Immature natural killer cell (primary cell): Measurements from ENCODE around the gene ADAM21. TPM values are rescaled to one million over a fixed set of nuclear protein-coding genes. Genes with fewer than 3 reads are reported as not detected.
"Not testable (repeated sequence)": the region's sequence is repeated elsewhere in the genome, so short reads cannot be mapped to it uniquely, and the experiment has no call there.

Experiments
- DNase-seq, 3 donors: peaks; one replicate each; pipeline ENCODE4 v3.0.0; 2022; ENCODE audit warnings: mixed read lengths in 1 of 3
- H3K27ac Mint-ChIP-seq, 6 donors: one replicate each; pipeline ENCODE4 v1.8.0; 2020; ENCODE audit warnings: mixed read lengths in 6 of 6, mild to moderate bottlenecking in 5 of 6, inconsistent platforms in 4 of 6, moderate library complexity in 3 of 6
- H3K27me3 Mint-ChIP-seq, 3 donors: one replicate each; pipeline ENCODE4 v1.8.0; 2020 to 2021; ENCODE audit warnings: low read depth in 3 of 3, mild to moderate bottlenecking in 3 of 3, mixed read lengths in 3 of 3, moderate library complexity in 3 of 3, inconsistent platforms in 1 of 3
- H3K36me3 Mint-ChIP-seq, 3 donors: one replicate each; pipeline ENCODE4 v1.8.0; 2020; ENCODE audit warnings: mixed read lengths in 3 of 3, inconsistent platforms in 2 of 3, mild to moderate bottlenecking in 2 of 3
- H3K4me1 Mint-ChIP-seq, 2 donors: one replicate each; pipeline ENCODE4 v1.8.0; 2020; ENCODE audit warnings: inconsistent platforms in 2 of 2, mild to moderate bottlenecking in 2 of 2, mixed read lengths in 2 of 2, moderate library complexity in 1 of 2
- H3K4me3 Mint-ChIP-seq, 5 donors: one replicate each; pipeline ENCODE4 v1.8.0; 2020; ENCODE audit warnings: mild to moderate bottlenecking in 5 of 5, mixed read lengths in 5 of 5, inconsistent platforms in 3 of 5, moderate library complexity in 3 of 5
- H3K9me3 Mint-ChIP-seq, 6 donors: one replicate each; pipeline ENCODE4 v1.8.0; 2020; ENCODE audit warnings: mild to moderate bottlenecking in 6 of 6, mixed read lengths in 6 of 6, inconsistent platforms in 4 of 6, moderate library complexity in 3 of 6
- polyA plus RNA-seq, 3 donors: library from polyadenylated mRNA; unstranded; fragments of 300-500 nt; fragmentation: Illumina TruSeq; gene quantifications; one replicate each; pipeline ENCODE4 v1.2.3, GENCODE V29; 2021

ADAM21 gene
- polyA plus RNA-seq = under 1 TPM in 2 of 3 donors, not detected in 1; 0.07 to 0.30 TPM

DNA sequence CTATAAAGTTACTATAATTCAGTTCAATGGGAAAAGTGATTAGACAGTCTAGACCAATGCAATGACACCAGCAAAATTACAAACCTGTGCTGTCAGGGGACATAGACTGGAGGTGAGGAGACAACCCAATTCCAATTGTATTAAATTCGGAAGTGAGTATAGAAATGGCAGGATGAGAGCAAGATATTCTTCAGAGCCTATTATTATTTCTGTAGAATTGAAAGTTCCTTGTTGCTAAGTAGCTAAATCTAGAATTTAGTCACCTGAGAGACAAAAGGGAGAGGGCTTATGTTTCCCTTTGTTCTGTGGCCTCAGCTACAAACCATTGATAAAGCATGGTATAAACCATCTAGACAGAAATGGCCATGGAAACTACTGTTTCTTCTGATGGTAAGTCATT lies at the start of gene ADAM21:
Gene ADAM21 (plus strand): TSS at position 301 of the 400 bp plus-strand sequence. CDS start 5,326 bp downstream, outside the sequence.
- Mint-ChIP-seq H3K4me1 (no peaks in the 10 kb centered on the region), H3K27me3 (peaks cover 0 to 9% (median 0%) of the 10 kb centered on the region in 3 donors), H3K9me3 (no peaks in the 10 kb centered on the region), H3K4me3 (no peak within 1 kb of the TSS), H3K36me3 (peaks cover 0 to 4% (median 0%) of the 10 kb centered on the region in 3 donors), H3K27ac (no peak within 1 kb of the TSS)
- no peak for DNase-seq

DNA sequence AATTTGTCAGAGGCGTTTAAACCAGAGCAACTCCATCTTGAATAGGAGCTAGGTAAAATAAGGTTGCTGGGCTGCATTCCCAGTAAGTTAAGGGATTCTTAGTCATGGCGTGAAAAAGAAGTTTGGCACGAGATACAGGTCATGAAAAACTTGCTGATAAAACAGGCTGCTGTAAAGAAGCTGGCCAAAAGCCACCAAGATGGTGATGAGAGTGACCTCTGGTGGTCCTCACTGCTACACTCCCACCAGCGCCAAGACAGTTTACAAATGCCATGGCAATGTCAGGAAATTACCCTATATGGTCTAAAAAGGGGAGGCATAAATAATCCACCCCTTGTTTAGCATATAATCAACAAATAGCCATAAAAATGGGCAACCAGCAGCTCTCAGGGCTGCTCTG lies 48.6 kb upstream of the ADAM21 start:
- H3K9me3 Mint-ChIP-seq, H3K27me3 Mint-ChIP-seq, H3K27ac Mint-ChIP-seq, H3K4me3 Mint-ChIP-seq, DNase-seq, H3K36me3 Mint-ChIP-seq: not testable (repeated sequence)
- H3K4me1 Mint-ChIP-seq = peaks cover 5 to 25% of the 10 kb centered on the region in 2 donors

DNA sequence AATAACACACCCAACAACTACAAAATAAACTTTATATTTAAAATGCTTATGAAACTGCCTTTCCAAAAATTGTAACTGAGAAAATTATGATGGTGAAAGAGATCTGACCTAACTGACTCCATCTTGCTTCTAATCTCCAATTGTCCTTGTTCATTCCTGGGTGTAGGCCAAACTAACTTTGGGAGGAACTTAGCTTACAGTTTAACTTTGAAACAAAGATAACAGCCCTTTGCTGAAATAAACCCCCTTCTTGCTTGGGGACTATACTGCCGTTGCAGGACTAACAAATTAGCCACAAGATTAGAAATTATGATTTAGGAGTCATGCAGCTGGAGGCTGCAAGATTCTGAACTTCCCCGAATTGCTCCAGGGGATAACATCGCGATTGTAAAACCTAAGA lies 45.8 kb upstream of the ADAM21 start:
- H3K27me3 Mint-ChIP-seq, DNase-seq, H3K9me3 Mint-ChIP-seq, H3K27ac Mint-ChIP-seq, H3K4me3 Mint-ChIP-seq: not testable (repeated sequence)
- peaks cover 4 to 10% (median 4%) of the 10 kb centered on the region in 3 donors for H3K36me3 Mint-ChIP-seq
- H3K4me1 Mint-ChIP-seq = peaks cover 4 to 41% of the 10 kb centered on the region in 2 donors

DNA sequence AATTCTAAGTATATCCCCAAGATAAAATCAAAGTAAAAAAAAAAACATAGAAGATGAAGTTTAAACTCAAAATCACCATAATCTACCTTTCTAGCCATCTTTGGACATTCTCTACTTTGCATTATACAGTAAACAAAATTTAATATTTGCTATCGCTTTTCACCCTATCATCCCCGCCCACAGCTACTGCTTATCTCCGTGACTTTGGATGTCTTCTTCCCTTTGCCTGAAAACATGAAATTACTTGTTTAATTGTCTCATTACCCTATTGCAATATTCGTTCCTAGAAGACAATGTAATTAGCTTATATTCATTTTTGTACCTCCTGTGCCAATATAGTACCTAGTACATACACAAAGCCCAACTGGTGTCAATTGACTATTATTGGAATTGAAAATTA lies 44.4 kb upstream of the ADAM21 start:
- H3K4me1 Mint-ChIP-seq = peaks cover 8 to 51% of the 10 kb centered on the region in 2 donors
- no peak overlapping the region for H3K4me3 Mint-ChIP-seq
- H3K27me3 Mint-ChIP-seq = peaks cover 0 to 2% (median 0%) of the 10 kb centered on the region in 3 donors
- no peak overlapping the region for H3K27ac Mint-ChIP-seq
- peaks cover 4 to 10% (median 4%) of the 10 kb centered on the region in 3 donors for H3K36me3 Mint-ChIP-seq
- no peak for DNase-seq
- no peaks in the 10 kb centered on the region for H3K9me3 Mint-ChIP-seq

DNA sequence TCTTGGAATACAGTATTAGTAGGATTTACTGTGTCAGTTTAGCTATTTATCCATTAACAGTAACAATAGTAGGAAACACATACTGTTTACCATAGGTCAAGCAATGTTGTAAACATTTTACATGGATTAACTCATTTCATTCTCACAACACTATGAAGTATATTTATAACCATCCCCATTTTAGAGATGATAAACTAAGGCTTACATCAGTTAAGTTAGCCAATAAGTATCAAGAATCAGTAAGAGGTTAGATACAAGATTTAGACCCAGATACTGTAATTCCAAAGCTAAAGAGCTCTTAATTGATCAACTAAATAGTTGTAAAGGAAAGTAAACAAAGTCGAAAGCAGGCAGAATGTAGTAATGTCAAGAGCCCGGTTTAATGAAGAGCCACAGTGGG lies 36.2 kb upstream of the ADAM21 start:
- Mint-ChIP-seq H3K27ac (peak overlapping the region; percentile 58 to 89 (median 72)), H3K36me3 (no peaks in the 10 kb centered on the region), H3K4me1 (peaks cover 27 to 57% of the 10 kb centered on the region in 2 donors), H3K27me3 (peaks cover 2 to 6% (median 5%) of the 10 kb centered on the region in 3 donors), H3K9me3 (no peaks in the 10 kb centered on the region), H3K4me3 (peak overlapping the region; percentile 84 to 100 (median 96))
- no peak for DNase-seq

DNA sequence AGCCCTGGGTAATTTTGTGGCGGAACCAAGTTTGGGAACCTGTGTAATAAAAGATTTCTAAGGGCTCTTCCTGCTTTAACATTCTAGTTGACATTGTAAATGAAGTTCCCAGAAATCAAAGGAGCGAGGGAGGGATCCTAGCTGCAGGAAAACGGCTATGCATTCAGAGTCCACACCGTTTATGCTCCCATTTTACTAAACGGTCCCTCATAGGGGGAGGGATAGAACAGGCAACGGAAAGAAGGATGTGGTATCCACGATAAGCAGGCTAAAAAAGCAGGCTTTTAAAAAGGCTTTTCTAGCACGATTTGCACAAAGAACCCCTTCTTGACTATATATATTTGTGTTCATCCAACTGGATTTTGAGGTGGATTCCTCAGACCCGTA lies 35.6 kb upstream of the ADAM21 start:
- Mint-ChIP-seq H3K36me3 (no peaks in the 10 kb centered on the region), H3K27ac (peak overlapping the region; percentile 80 to 92 (median 89)), H3K4me3 (peak overlapping the region; percentile 95 to 100 (median 97)), H3K27me3 (peaks cover 2 to 8% (median 5%) of the 10 kb centered on the region in 3 donors), H3K4me1 (peaks cover 27 to 52% of the 10 kb centered on the region in 2 donors), H3K9me3 (no peaks in the 10 kb centered on the region)
- DNase-seq = no peak

DNA sequence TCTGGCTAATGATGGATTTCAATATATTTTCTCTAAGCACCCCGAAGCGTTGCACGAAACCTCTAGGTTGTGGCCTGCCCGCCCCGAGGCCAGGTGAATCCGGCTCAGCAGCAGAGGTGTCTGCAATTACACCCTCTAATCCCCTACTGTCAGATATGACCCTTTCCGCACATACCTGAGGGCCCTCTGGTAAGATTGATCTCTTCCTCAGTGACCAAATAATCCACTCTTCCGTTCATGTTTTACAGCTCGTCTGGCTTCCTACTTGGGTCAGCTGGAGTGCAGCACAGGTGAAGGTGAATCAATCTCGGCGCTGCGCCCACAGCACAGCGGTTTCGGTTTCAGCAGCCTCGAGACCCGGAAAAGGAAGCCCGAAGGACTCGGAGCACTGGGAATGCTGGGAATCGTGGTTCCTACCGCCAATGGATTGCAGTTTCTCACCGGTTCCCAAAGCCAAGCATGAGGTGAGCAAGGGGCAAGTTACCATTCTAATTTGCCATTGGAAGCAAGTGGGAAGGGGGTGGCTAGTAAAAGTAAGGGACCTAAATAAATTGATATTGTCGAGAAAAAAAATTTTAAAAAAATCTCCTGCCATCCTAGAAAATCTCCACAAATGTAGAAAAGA lies 35.1 kb upstream of the ADAM21 start, which contains the start of gene SYNJ2BP:
Gene SYNJ2BP (minus strand): TSS at position 366 of the 625 bp plus-strand sequence. CDS start 127 bp downstream, at position 239.
- Mint-ChIP-seq H3K4me3 (peak within 1 kb of the TSS; percentile 95 to 100 (median 97)), H3K9me3 (no peaks in the 10 kb centered on the region), H3K4me1 (peaks cover 23 to 47% of the 10 kb centered on the region in 2 donors), H3K27me3 (peaks cover 2 to 8% (median 5%) of the 10 kb centered on the region in 3 donors), H3K27ac (peak within 1 kb of the TSS; percentile 84 to 92 (median 89)), H3K36me3 (no peaks in the 10 kb centered on the region)
- peak; percentile 19 to 42 (median 38) for DNase-seq

DNA sequence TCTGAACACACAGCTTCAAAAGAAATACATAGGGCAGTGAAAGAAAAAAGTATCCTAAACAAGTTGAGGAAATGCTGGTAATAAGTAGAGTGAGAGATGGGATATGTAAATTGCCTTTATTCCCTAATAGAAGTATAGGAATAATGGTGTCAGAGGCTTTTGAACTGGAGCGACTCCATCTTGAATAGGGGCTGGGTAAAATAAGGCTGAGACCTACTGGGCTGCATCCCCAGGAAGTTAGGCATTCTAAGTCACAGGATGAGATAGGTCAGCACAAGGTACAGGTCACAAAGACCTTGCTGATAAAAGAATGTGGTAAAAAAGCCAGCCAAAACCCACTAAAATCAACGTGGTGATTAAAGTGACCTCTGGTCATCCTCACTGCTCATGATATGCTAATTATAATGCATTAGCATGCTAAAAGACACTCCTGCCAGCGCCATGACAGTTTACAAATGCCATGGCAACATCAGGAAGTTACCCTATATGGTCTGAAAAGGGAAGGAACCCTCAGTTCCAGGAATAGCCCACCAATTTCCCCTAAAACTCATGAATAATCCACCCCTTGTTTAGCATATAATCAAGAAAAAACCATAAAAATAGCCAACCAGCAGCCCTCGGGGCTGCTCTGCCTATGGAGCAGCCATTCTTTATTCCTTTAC lies 32.6 kb upstream of the ADAM21 start:
- H3K9me3 Mint-ChIP-seq, H3K36me3 Mint-ChIP-seq, H3K27ac Mint-ChIP-seq, H3K4me3 Mint-ChIP-seq, H3K27me3 Mint-ChIP-seq, DNase-seq: not testable (repeated sequence)
- peaks cover 21 to 30% of the 10 kb centered on the region in 2 donors for H3K4me1 Mint-ChIP-seq

DNA sequence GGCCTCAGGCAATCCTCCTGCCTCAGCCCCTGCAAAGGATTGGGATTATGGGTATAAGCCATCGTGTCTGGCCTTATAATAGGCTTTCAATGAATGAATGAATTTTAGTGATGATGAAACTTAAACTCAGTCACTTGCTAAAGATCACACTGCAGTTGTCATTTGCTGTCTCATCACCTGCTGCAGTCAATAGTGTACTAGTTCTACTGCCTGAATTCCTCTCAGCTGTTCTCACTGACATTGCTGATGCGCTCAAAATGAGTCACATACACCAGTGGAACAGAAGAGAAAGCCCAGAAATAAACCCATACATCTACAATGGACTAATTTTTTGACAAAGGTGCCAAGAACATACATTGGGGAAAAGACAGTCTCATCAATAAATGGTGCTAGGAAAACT lies 29.4 kb upstream of the ADAM21 start:
- Mint-ChIP-seq H3K36me3 (no peaks in the 10 kb centered on the region), H3K4me3 (no peak overlapping the region)

DNA sequence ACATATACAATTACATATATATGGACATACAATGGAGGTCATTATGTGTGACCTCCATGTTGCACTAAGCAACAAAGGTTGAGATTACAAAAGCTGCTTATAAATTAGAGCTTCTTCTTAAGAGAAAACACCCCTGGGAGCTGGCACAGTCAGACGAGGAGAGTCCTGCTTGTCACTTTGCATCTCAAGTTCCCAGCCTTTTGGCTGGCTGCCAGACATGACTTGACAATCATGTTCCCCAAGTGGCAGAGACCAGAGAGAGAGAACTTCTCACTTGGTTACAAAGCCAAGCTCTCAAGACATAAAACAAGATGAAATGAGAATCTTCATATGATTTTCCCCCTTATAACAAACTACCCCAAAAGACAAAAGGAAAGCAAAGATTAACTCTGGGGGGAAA lies 26.6 kb upstream of the ADAM21 start:
- DNase-seq = no peak

More for the DNA sequence above, 29.4 kb upstream of the ADAM21 start:
- Mint-ChIP-seq H3K27me3 (peaks cover 2 to 9% (median 8%) of the 10 kb centered on the region in 3 donors), H3K27ac (no peak overlapping the region), H3K4me1 (peaks cover under 1% of the 10 kb centered on the region in 2 donors), H3K9me3 (no peaks in the 10 kb centered on the region)
- no peak for DNase-seq

DNA sequence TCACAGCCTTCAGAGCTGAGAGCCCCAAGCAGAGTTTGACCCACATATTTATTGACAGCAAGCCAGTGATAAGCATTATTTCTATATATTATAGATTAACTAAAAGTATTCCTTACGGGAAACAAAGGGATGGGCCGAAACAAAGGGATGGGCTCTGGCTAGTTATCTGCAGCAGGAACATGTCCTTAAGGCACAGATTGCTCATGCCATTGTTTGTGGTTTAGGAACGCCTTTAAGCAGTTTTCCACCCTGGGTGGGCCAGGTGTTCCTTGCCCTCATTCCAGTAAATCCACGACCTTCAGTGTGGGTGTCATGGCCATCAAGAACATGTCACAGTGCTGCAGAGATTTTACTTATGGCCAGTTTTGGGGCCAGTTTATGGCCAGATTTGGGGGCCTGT lies 25.4 kb upstream of the ADAM21 start:
- DNase-seq, H3K4me3 Mint-ChIP-seq, H3K4me1 Mint-ChIP-seq, H3K27ac Mint-ChIP-seq, H3K36me3 Mint-ChIP-seq: not testable (repeated sequence)
- Mint-ChIP-seq H3K27me3 (peaks cover 0 to 13% (median 0%) of the 10 kb centered on the region in 3 donors), H3K9me3 (peaks cover 5 to 17% (median 9%) of the 10 kb centered on the region in 6 donors)

More for the DNA sequence above, 26.6 kb upstream of the ADAM21 start:
- Mint-ChIP-seq H3K4me1 (no peaks in the 10 kb centered on the region), H3K9me3 (peaks cover 0 to 7% (median 3%) of the 10 kb centered on the region in 6 donors), H3K27ac (no peak overlapping the region), H3K36me3 (peaks cover 0 to 3% (median 0%) of the 10 kb centered on the region in 3 donors), H3K27me3 (peaks cover 0 to 9% (median 2%) of the 10 kb centered on the region in 3 donors), H3K4me3 (no peak overlapping the region)

DNA sequence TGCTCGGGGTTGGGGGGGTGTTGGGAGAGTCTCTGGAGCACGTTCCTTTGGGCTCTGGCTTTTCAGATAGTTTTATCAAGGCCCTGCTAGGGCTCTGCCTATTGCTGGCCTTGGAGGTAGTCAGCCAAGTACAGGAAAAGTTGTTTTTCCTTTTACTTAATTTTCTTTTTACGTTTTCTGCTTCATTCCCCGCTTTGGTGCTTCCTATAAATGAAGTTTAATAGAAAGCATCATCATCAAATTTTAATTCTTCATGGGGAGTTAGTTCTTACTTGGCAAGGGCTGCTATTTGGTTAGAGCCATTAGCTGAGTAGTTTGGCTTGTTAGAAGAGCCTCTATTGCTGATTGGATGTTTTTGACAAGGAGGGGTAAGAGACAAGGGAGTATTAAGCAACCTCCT lies 15.1 kb upstream of the ADAM21 start:
- Mint-ChIP-seq H3K4me1 (no peaks in the 10 kb centered on the region), H3K4me3 (no peak overlapping the region), H3K27ac (no peak overlapping the region), H3K36me3 (peaks cover 2 to 6% (median 5%) of the 10 kb centered on the region in 3 donors), H3K27me3 (peaks cover 5 to 8% (median 6%) of the 10 kb centered on the region in 3 donors), H3K9me3 (peaks cover 11 to 29% (median 20%) of the 10 kb centered on the region in 6 donors)
- DNase-seq = no peak

DNA sequence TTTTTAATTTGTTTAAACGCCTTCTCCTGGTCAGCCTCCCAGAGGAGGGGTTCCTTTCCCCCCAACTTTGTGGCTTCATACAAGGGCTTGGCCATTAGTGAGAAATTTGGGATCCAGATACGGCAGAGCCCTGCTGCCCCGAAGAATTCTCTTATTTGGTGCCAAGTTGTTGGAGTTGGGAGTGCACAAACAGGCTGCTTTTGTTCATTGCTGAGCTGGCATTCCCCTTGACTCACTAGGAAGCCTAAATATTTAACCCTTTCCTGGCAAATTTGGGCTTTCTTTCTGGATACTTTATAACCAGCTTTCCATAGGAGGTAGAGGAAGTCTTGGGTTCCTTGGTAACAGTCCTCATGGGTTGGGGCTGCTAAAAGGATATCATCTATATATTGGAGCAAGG lies 10.3 kb upstream of the ADAM21 start:
- Mint-ChIP-seq H3K9me3 (peaks cover 23 to 38% (median 31%) of the 10 kb centered on the region in 6 donors), H3K27me3 (peaks cover 0 to 4% (median 3%) of the 10 kb centered on the region in 3 donors), H3K4me1 (no peaks in the 10 kb centered on the region), H3K4me3 (no peak overlapping the region), H3K36me3 (peaks cover 4 to 18% (median 16%) of the 10 kb centered on the region in 3 donors), H3K27ac (no peak overlapping the region)
- DNase-seq = no peak

DNA sequence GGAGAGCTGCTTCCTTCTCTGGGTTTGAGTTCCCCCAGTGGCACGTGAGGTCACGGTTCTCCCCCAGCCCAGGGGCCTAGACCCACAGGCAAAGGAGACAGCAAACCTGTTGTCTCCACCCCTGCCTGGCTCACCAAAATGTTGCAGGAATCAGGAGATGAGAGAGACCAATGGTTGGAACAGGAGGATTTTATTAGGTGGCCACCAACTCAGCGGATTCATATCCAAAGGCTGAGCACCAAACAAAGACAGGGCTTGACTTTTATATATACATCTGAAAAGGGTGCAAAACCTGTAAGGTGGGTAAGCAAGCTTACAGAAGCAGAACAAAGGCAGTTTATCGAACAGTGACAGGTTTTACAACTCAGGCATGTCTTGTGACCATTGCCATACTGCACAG lies 9.2 kb upstream of the ADAM21 start:
- peaks cover 18 to 37% (median 30%) of the 10 kb centered on the region in 6 donors for H3K9me3 Mint-ChIP-seq

More for the DNA sequence above, 9.2 kb upstream of the ADAM21 start:
- Mint-ChIP-seq H3K4me1 (no peaks in the 10 kb centered on the region), H3K27ac (no peak overlapping the region), H3K27me3 (peaks cover 2 to 4% (median 3%) of the 10 kb centered on the region in 3 donors), H3K4me3 (no peak overlapping the region), H3K36me3 (peaks cover 8 to 18% (median 16%) of the 10 kb centered on the region in 3 donors)
- no peak for DNase-seq
